NCI-H226 (cell line): ENCODE measurements around the gene CHST13.

ENCODE experiments used
- DNase-seq: peaks from one replicate; pipeline ENCODE4 v3.0.0-alpha.2; 2015

CHST13 gene

GRCh38 chr3:126488185-126488584, 35.8 kb upstream of the CHST13 start:
- no peak for DNase-seq

- DNase-seq, result no peak
These were observed 34.9 kb upstream of the CHST13 start for GRCh38 chr3:126488886-126489569.

GRCh38 chr3:126490619-126491018, 33.3 kb upstream of the CHST13 start:
- DNase-seq, result no peak

- no peak for DNase-seq
These were observed 32.5 kb upstream of the CHST13 start for GRCh38 chr3:126491221-126492013.

DNA sequence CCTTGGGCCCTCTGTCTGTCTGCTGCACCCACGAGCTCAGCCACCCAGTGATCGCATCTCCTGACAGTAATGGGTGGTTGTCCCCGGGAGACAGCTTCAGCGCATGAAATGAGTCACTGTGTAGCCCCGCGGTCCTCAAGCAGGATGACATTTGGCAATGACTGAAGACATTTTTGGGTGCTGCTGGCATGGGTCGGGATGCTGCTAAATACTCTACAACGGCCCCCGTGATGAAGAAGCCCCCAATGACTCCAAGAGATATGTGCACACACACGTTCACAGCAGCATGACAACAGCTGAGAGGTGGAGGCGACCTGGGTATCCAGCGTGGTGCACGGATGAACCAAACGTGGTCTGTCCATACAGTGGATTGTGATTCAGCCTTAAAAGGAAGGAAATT, 30.9 kb upstream of the CHST13 start:
- no peak for DNase-seq

GRCh38 chr3:126493739-126494138, 30.2 kb upstream of the CHST13 start:
- DNase-seq, result no peak

- DNase-seq, result no peak
These were observed 29.6 kb upstream of the CHST13 start for GRCh38 chr3:126494204-126494969.

GRCh38 chr3:126494970-126495230, 29.1 kb upstream of the CHST13 start:
- no peak for DNase-seq

DNA sequence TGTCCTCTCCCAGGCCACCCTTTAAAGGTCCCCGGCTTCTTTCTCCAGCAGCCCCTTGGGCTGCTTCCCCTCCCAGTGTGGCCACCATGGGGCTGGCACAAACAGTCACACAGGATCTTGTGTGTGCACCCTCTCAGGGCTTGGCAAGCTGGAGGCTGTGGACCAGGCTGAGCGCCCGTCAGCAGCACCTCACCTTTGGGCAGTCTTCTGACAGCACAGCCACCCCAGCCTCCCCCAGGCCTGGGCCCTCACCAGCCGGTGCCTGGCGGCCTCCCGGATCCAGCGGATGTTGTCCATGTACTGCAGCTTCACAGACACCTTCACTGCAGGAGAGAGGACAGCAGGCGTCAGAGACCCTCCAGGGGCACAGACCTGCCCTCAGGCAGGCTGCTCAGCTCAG, 28.2 kb upstream of the CHST13 start:
- no peak for DNase-seq

DNA sequence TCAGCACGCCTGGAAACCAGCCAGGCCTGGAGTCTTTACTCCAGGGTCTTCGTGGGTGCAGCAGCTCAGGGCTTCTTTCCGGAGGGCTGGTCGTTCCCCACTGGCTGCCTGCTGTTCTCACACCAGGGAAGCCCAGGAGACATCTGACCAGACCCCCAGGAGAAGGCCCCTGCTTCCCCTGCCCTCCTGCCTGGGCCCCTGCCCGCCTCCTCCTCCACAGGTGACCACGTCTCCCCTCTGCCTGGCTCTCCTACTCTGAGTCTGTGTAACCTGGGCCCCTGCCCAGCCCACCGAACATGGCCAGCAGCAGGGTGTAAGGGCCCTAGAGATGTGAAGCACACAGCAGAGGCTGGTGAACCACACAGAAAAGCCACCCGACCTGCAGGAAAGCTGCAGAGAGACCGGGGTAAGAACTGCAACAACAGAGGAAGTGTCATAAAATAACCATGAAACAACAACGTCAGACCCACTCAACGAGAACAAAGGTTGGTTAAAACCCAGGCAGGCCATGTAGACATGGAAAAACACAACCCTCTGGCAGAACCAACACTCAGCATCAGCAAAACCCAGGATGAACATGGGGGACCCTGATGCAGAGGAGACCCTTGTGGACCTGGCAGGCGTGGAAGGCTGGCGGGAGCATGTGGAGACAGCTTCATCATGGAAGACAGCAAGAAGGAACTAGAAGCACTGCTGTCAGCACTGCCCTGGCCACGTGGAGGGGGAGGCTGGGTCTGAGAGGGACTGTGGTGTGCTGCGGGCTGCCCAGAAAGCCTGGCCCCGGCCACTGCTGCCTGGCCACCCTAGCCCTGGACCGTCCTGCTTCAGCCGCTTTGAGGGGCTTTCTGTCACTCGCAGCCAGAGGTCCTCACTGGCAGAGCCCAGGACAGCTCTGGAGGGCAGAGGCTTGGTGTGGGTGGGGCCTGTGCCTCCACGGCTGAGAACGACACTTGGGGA, 26.8 kb upstream of the CHST13 start:
- DNase-seq, result no peak

GRCh38 chr3:126497956-126498355, 26.0 kb upstream of the CHST13 start:
- DNase-seq, result no peak

- no peak for DNase-seq
These were observed 25.5 kb upstream of the CHST13 start for GRCh38 chr3:126498461-126498860.

DNA sequence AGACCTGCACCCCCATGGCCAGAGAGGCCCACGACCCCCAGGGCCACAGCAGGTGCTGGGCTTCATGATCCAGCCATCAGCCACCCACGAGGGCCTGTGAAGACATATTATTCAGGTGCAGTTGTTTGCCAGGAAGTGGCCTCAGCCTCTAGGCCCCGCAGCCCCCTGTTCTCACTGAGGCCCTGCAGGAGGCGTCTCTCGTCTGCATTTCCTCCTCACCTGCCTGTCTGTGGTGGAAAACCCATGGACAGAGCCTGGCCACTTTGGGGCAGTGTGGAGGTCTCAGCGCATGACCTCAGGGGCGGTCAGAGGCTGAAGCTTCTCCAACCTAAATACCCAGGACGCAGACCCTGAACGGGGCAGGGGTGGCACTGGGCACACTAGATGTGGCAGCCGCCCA, 25.0 kb upstream of the CHST13 start:
- DNase-seq, result no peak

- no peak for DNase-seq
These were observed 24.6 kb upstream of the CHST13 start for GRCh38 chr3:126499401-126499800.

GRCh38 chr3:126500016-126500415, 23.9 kb upstream of the CHST13 start:
- no peak for DNase-seq

GRCh38 chr3:126501054-126501453, 22.9 kb upstream of the CHST13 start:
- DNase-seq, result no peak

DNA sequence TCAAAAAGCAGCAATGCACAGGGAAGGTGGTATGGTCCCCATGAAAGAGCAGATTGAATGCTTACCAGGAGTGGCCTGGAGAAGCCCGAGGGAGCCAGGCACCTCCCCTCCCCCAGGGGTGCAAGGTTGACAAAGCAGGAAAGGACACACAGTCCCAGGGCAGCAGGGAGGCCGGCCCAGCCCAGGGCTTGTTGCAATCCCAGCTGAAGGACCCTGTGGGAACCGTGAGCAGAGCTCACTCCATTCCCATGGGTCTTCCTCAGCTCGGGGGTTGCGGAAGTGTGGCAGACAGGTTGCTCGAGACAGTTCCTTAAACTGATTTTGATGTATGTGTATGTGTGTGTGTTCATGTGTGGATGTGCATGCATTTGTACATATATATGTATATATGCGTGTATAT, 22.2 kb upstream of the CHST13 start:
- DNase-seq, result no peak

- no peak for DNase-seq
These were observed 21.3 kb upstream of the CHST13 start for GRCh38 chr3:126502656-126503055.

- no peak for DNase-seq
These were observed 20.3 kb upstream of the CHST13 start for GRCh38 chr3:126503701-126504100.

- DNase-seq, result no peak
These were observed 16.1 kb upstream of the CHST13 start for GRCh38 chr3:126507886-126508285.

- DNase-seq, result peak; percentile 29
These were observed 15.4 kb upstream of the CHST13 start for GRCh38 chr3:126508564-126508964.

DNA sequence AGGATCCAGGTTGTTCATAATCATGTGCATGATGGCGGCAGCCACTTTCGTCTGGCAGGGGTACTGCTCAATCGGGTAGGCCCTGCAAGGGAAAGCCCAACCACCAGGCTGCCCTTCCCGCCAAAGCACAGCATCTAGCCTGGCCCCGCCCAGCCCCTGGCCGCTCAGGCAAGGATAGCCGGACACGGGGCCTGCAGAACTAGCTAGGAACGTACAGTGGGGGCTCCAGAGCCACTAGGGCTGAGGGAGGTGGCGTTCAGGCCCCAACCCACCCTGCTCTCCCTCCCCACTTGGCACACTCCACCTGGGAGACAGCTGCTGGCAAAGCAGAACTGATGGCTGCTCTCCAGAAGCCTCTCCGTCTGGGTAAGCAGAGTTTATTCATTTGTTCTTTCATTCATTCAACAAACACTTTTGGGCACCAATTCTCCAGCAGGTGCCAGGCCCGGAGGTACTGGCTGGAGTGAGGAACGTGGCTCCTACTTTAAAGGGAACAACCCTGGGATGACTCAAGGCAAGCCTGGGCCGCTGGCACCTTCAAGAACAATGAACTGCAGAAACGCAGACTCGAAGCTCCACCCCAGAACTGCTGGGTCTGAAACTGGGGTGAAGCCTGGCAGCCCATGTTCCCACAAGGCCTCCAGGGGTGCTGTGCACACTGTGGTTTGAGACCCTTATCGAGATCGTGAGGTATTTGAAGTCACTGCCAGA, 14.2 kb upstream of the CHST13 start:
- DNase-seq, result no peak
